ENCODE measurements around the gene C11orf86.

C11orf86 gene, protein sequence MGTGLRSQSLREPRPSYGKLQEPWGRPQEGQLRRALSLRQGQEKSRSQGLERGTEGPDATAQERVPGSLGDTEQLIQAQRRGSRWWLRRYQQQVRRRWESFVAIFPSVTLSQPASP

DNA sequence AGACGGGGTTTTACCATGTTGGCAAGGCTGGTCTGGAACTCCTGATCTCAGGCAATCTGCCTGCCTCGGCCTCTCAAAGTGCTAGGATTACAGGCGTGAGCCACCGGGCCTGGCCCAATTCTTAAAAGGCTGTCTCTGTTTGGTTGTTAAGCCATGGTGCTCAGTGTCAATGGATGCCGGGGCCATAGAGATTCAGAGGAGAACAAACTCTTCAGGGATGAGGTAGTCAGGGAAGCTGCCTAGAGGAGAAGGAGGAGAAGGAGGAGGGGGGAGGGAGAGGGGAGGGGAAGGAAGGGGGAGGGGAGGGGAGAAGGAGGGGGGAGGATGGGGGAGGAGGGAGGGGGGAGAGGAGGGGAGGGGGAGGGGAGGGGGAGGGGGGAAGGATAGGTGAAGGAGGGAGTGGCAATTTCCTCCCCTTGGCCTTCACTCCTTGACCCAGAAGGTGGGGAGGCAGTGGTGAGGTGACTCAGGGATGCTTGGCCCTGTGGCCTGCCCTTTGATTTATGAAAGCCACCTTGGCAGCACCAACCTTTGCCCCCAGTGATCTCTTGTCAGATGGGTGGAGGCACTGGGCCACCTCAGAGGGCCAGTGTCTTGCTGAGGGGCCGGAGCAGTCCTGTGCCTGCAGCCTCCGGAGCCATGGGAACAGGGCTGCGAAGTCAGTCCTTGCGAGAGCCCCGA is at the start of gene C11orf86:
Gene C11orf86 (plus strand): TSS at position 581 of the 681 bp plus-strand sequence. CDS start 59 bp downstream, at position 640.
- Mint-ChIP-seq H3K27ac (no peak within 1 kb of the TSS), H3K4me1 (no peaks in the 10 kb centered on the region), H3K9me3 (peaks cover 7% of the 10 kb centered on the region), H3K27me3 (peaks cover 55% of the 10 kb centered on the region), H3K36me3 (peaks cover 4% of the 10 kb centered on the region), H3K4me3 (no peak within 1 kb of the TSS)
- ATAC-seq, result no peak

DNA sequence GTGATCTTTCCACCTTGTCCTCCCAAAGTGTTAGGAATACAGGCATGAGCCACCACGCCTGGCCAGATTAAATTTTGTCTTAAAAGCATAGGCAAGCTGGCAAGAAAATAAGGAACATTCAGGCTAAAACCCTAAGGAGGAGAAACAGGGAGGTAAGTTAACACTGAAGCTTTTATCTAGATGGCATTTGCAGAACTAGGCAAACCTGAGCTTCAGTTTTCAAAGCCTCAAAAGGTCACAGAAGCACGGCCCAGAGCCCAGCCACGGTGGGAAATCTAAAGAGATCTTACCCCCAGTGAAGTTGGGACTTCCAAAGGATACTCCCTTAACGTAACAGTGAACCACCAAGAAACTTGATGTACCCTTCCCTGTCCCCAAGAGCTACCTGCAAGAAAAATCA is 45.4 kb upstream of the C11orf86 start:
- Mint-ChIP-seq H3K36me3 (no peaks in the 10 kb centered on the region), H3K4me1 (no peaks in the 10 kb centered on the region), H3K27ac (no peak overlapping the region), H3K27me3 (peaks cover 39% of the 10 kb centered on the region), H3K4me3 (no peak overlapping the region), H3K9me3 (no peaks in the 10 kb centered on the region)
- ATAC-seq, result no peak

DNA sequence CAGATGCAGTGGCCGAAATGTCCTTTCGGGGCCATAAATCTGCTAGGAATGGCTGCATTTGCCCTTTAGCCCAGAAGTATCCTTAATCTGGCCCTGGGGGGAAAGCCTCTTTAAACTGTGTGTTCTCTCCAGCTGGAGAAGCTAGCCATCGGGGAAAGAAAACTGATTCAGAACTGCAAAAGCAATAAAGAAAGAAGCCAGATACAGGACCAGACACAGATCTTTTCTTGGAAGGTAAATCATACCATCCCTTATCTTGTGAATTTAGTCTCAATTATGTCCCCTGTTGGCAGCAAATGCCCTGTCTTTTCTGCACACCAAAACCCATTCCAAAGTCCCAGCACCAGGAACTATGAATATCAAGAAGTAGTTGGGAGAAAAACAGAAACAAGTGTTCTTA is 42.6 kb upstream of the C11orf86 start:
- H3K27me3 Mint-ChIP-seq, result peaks cover 41% of the 10 kb centered on the region

DNA sequence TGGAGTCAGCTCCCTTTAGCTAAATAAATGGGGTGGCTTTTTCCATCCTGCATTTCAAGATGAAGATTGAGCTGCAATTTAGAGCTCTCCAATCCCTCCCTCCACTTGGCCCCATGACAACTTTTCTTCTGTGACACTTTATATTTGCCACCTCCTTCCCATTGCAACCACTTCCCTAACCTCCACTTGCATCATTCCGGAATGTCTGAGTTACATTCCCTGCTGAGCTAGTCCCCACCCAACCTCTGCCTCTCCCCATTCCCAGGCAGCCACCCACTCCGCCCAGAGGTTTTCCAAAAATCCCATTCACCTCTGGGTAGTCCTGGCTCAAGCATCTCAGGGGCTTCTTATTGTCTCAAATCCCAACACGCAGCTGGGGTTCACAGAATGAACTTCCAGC is 41.6 kb upstream of the C11orf86 start:
- H3K9me3 Mint-ChIP-seq, result no peaks in the 10 kb centered on the region
- no peaks in the 10 kb centered on the region for H3K4me1 Mint-ChIP-seq
- ATAC-seq, result no peak
- H3K27me3 Mint-ChIP-seq, result peaks cover 35% of the 10 kb centered on the region
- no peaks in the 10 kb centered on the region for H3K36me3 Mint-ChIP-seq
- H3K4me3 Mint-ChIP-seq, result no peak overlapping the region
- no peak overlapping the region for H3K27ac Mint-ChIP-seq

More for the DNA sequence above, 42.6 kb upstream of the C11orf86 start:
- H3K4me3 Mint-ChIP-seq, result no peak overlapping the region
- no peaks in the 10 kb centered on the region for H3K36me3 Mint-ChIP-seq
- H3K9me3 Mint-ChIP-seq, result no peaks in the 10 kb centered on the region
- H3K4me1 Mint-ChIP-seq, result no peaks in the 10 kb centered on the region
- no peak for ATAC-seq
- no peak overlapping the region for H3K27ac Mint-ChIP-seq

DNA sequence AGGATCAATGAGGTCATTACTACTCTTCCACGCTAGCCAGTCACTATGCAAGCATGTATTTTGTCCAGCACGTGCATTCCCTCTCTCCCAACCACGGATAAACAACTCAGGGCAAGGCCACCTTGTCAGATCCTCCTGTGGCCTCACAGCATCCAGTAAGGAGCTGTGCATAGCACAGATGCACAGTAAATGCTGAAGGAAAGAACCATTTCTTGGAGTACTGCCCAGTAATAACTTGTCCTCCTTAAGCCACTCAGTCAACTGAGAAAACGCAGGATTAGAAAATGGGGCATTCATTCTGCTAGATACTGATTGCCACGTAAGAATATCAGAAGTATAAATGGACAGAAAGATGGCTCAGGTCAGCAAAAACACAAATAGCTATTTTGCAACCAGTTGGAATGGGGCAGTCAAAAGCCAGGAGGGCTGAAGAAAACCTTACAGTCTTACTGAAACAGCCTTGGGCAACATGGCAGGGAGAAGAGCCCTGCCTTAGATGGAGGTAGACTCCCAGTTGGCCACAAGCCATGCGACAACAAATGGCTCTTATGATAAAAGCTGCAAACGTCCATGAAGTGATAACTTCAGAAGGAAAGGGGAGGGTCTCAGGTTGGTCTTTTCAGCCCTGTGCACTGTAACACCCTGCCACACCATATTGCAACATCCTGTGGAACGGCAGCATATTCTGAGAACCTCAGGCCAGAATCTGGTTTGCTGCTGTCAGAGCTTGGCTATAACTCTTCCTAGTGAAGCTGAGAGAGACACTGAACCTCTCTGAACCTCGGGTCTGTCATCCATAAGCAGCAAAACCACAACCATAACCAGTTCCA is 39.9 kb upstream of the C11orf86 start:
- no peak for ATAC-seq
- Mint-ChIP-seq H3K36me3 (no peaks in the 10 kb centered on the region), H3K9me3 (no peaks in the 10 kb centered on the region), H3K27me3 (peaks cover 35% of the 10 kb centered on the region), H3K4me1 (no peaks in the 10 kb centered on the region), H3K27ac (no peak overlapping the region), H3K4me3 (no peak overlapping the region)

DNA sequence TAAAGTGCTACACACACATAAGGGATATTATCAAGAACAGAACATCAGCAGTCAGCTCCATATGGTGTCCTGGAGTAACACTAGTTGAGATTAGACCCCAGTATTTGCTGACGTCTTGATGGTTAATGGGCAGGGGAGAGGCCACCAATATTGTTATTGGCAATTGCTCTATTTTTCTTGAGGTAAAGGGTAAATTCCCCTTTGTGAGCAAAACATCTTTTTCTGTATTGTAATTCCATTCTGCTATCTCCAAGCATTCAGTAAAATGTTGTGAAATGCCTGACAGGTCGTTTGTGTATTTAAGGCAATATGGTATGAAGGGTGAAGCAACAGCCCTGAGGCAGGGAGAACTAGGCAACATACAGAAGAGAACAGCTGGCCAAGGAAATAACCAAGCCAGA is 38.8 kb upstream of the C11orf86 start:
- Mint-ChIP-seq H3K36me3 (no peaks in the 10 kb centered on the region), H3K4me3 (no peak overlapping the region), H3K9me3 (no peaks in the 10 kb centered on the region), H3K4me1 (no peaks in the 10 kb centered on the region), H3K27ac (no peak overlapping the region), H3K27me3 (peaks cover 24% of the 10 kb centered on the region)
- no peak for ATAC-seq

DNA sequence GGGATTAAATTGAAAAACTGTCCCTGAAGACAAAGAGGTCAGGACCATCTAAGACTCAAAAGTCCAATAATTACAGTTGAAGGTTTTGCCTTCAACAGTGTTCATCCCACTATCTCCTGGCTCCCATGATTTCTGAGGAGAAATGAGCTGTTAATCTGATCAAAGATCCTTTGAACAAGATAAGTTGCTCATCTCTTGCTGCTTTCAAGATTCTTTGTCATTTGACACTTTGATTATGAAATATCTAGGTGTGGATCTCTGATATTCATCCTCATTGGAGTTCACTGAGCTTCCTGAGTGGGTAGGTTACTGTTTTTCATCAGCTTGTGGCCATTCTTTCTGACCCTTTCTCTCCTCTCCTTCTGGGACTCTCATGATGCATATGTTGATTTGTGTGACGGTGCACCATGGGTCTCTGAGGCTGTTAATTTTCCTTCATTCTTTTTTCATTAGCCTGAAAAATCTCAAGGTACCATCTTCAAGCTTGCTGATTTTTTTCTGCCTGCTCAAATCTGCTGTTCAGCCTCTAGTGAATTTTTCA is 37.8 kb upstream of the C11orf86 start:
- Mint-ChIP-seq H3K36me3 (no peaks in the 10 kb centered on the region), H3K9me3 (no peaks in the 10 kb centered on the region), H3K27ac (no peak overlapping the region), H3K27me3 (peaks cover 24% of the 10 kb centered on the region), H3K4me1 (no peaks in the 10 kb centered on the region), H3K4me3 (no peak overlapping the region)
- ATAC-seq, result no peak

DNA sequence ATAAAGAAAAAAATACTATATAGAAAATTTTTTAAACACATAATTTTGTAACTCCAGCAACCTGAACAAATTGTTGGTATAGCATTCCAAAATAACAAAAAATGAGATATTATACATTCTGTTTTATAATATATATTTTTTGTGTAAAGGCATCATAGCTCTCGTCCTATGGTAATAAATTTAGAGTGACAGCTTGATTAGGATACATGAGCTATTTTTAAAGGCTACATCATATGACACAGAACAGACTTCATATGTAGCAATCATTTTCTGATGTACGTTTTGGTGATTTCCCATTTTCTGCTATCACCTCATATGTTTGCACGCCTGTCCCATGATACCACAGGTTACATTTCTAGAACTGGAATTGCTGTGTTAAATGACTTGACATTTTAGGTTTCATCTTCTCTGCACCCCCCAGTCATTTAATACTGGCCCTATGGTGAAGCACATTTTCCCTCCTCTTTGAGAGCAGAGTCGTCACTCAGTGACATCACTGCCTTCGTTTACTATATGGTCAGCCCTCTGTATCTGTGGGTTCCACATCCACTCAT is 36.4 kb upstream of the C11orf86 start:
- H3K4me3 Mint-ChIP-seq, result no peak overlapping the region
- no peaks in the 10 kb centered on the region for H3K9me3 Mint-ChIP-seq
- ATAC-seq, result no peak
- no peaks in the 10 kb centered on the region for H3K4me1 Mint-ChIP-seq
- no peak overlapping the region for H3K27ac Mint-ChIP-seq
- peaks cover 16% of the 10 kb centered on the region for H3K27me3 Mint-ChIP-seq
- no peaks in the 10 kb centered on the region for H3K36me3 Mint-ChIP-seq

DNA sequence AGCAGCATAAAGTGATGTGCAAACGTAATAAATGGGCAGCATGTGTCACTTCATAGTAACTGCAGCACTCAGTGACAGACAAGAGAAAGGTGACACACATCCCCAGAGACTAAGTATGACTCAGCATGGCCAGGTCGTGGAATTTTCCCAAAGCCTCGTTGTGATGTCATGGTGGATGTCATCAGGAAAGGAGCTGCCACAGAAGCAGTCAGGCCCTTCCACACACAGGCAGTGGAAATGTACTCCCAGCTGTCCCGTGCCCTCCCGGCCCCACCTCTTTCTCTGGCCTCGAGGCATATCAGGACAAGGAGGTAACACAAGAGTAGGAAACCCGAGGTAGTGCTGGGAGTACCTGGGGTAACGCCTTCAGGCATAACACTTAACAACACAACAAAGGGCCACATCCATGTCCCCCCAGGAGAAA is 25.0 kb upstream of the C11orf86 start:
- H3K36me3 Mint-ChIP-seq, result no peaks in the 10 kb centered on the region
- ATAC-seq, result peak; percentile 31
- no peaks in the 10 kb centered on the region for H3K9me3 Mint-ChIP-seq
- H3K4me3 Mint-ChIP-seq, result no peak overlapping the region
- no peaks in the 10 kb centered on the region for H3K4me1 Mint-ChIP-seq
- no peak overlapping the region for H3K27ac Mint-ChIP-seq
- H3K27me3 Mint-ChIP-seq, result no peaks in the 10 kb centered on the region

DNA sequence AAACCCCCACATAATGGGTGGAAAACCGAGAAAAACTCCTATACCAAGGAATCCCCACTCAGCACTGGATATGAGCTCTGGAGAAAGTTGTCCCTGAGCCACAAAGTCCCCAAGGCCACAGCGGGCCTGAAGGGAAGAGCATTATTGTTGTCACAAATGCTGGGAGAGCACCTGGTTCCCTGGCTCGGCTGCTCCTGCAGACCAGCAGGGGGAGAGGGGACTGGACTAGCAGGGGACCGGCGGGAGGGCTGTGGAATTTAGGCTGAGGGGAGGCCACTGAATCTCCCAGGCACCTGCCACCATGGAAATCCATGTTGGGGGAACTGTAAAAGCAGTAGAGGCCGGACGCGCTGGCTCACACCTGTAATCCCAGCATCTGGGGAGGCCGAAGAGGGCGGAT is 24.0 kb upstream of the C11orf86 start:
- Mint-ChIP-seq H3K9me3 (no peaks in the 10 kb centered on the region), H3K4me3 (no peak overlapping the region), H3K27ac (no peak overlapping the region), H3K4me1 (no peaks in the 10 kb centered on the region), H3K36me3 (no peaks in the 10 kb centered on the region), H3K27me3 (no peaks in the 10 kb centered on the region)
- ATAC-seq, result no peak

DNA sequence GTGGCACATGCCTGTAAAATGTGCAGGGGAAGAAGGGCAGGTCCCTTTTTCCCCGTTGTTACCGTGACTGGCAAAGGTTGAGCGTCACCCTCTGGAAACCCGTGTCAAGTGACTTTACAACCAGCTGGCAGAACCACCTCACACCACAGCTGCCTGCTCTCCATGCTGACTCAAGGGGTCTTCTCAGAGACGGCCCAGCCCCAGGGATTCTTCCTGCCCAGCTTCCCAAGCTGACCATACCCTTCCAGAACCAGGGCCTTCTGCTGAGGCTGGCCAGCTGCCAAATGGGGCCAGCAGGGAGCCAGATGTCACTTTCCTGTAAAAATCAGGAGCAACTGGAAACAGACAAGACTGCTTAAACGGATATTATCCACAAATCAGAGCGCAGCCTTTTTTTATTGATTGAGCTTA is 23.2 kb upstream of the C11orf86 start:
- Mint-ChIP-seq H3K4me3 (no peak overlapping the region), H3K9me3 (no peaks in the 10 kb centered on the region), H3K36me3 (no peaks in the 10 kb centered on the region), H3K27ac (no peak overlapping the region), H3K27me3 (no peaks in the 10 kb centered on the region), H3K4me1 (peaks cover 4% of the 10 kb centered on the region)
- ATAC-seq, result no peak

DNA sequence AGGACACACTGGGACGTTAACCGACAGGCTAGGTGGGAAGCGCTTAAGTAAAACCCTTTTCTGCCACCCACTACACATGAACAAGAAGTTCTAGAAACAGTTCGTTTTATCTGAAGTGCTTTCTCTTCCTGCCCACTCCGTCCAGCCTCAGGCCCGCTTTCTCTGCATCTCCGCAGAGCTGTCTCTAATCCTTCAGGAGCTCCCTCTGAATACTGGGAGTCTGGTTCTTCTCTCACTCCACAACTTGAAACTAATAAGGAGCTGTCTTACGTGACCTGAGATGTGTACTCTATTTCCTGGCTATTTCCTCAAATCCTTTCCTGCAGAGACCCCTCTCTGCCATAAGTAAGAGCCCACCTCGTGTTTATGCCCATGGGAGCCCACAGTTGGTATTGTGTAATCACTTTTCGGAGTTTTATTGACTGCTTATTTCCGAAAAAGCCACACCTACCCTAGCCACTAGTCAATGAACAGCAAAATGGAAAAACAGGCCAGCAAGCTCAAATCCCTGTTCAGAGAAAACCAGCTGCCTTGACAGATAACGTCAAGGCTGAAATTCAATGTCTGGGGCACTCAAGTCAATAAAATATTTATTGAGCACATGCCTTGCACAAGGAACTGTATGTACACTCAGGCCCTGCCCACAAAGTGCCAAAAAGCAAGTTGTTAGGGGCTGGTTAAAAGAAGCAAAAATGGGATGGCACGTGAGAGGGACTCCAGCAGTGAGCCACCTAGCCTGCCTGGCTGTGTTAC is 21.8 kb upstream of the C11orf86 start:
- Mint-ChIP-seq H3K27ac (no peak overlapping the region), H3K4me3 (no peak overlapping the region)
- ATAC-seq, result no peak

DNA sequence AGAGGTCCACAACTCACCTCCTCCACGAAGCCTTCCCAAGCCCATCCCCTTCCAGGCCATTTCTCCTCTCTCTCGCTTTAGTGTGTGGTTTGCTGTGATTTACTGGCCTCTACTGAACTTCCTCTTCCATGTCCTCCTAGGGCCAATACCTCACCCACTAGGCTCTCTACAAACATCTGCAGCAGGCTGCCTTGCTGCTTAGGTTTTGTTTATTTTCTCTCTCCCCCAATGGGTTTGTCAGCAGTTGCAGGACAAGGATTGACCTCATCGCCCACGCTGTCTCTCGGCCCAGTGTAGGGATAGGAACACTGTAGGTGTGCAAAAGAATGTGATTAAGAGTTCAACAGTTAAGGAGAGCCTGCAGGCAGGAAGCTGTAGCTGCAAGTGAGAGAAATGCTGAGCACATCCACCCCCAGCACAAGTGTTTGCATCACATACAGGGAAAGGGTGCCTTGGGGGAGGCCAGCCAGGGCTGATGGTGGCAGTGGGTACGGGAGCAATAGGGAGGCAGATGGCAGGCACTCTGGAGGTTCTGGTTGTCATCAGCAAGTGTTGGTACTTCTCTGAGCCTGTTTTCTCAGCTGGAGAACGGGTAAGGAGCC is 18.3 kb upstream of the C11orf86 start:
- ATAC-seq, result no peak
- H3K4me1 Mint-ChIP-seq, result peaks cover 20% of the 10 kb centered on the region
- no peaks in the 10 kb centered on the region for H3K36me3 Mint-ChIP-seq
- peaks cover 6% of the 10 kb centered on the region for H3K9me3 Mint-ChIP-seq
- peaks cover 9% of the 10 kb centered on the region for H3K27me3 Mint-ChIP-seq
- H3K4me3 Mint-ChIP-seq, result peak overlapping the region; percentile 59
- H3K27ac Mint-ChIP-seq, result no peak overlapping the region

More for the DNA sequence above, 21.8 kb upstream of the C11orf86 start:
- H3K36me3 Mint-ChIP-seq, result no peaks in the 10 kb centered on the region
- H3K4me1 Mint-ChIP-seq, result peaks cover 9% of the 10 kb centered on the region
- H3K27me3 Mint-ChIP-seq, result no peaks in the 10 kb centered on the region
- H3K9me3 Mint-ChIP-seq, result no peaks in the 10 kb centered on the region

DNA sequence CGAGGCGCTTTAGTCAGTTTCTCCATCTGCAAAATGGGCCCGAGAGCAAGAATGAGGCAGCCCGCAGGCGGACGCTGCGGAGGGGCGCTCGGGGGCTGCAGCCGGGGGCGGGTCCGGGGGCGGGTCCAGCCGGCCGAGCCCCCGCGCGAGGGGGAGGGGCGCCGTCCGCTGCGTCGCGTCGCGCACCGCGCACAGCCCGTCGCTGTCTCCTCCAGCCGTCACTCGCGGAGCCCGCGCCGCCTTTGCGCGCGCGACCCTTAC is 17.2 kb upstream of the C11orf86 start:
- Mint-ChIP-seq H3K4me3 (peak overlapping the region; percentile 84), H3K9me3 (peaks cover 6% of the 10 kb centered on the region)
- peak; percentile 61 for ATAC-seq

More for the DNA sequence above, 17.2 kb upstream of the C11orf86 start:
- H3K27me3 Mint-ChIP-seq, result peaks cover 9% of the 10 kb centered on the region
- no peaks in the 10 kb centered on the region for H3K36me3 Mint-ChIP-seq
- peak overlapping the region; percentile 63 for H3K27ac Mint-ChIP-seq
- peaks cover 20% of the 10 kb centered on the region for H3K4me1 Mint-ChIP-seq

All from stimulated activated memory B cell treated with anti-CD40 and anti-IgM and Interleukin-4, amounts not matched to agents 10 μg/mL and 1 μg/mL and 100 μg/mL, for 72 hours (primary cell).